NCI-H1694 (cell line): ENCODE data around the gene NTSR2.

Experiments
- DNase-seq: peaks from one replicate; lab custom pipeline; 2025; lab: John Stamatoyannopoulos, UW

NTSR2 gene

DNA sequence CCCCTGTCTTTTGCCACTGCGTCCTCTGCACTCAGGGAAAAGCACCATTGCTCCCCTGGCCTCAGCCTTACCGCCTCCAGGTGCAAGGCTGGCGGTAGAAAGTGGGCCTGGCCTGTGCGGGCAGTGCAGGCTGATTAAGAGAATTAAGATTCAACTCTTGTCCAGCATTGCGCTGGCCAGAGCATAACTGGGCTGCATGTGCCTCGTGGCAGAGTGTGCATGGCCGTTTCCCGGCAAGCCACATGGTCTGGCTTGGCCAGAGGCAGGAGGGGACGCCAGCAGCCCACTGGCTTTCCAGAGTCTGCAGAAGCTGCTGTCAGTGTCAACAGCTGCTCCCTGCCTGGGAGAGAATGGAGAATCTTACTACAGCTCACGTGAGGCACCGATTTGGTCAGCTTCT lies 12.3 kb downstream of the NTSR2 start:
- DNase-seq, result no peak

DNA sequence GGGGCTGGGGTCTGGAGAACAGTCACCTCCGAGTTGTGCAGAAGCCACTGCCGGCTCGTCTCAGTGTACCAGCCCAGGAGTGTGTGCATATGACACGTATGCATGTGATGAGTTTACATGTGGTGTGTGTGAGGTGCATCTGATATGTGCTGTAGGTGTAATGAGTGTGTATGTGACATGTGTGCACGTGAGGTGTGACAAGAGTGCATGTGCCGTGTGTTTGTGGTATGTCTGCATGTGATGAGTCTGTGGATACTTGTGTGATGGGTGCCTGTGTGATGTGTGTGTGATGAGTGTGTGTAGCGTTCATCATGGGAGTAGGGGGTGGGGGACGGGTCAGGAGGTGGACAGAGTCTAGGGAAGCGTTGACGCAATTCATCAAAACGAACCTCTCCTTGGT lies 12.8 kb downstream of the NTSR2 start:
- DNase-seq, result no peak

GRCh38 chr2:11656671-11657101 lies 13.3 kb downstream of the NTSR2 start:
- no peak for DNase-seq

DNA sequence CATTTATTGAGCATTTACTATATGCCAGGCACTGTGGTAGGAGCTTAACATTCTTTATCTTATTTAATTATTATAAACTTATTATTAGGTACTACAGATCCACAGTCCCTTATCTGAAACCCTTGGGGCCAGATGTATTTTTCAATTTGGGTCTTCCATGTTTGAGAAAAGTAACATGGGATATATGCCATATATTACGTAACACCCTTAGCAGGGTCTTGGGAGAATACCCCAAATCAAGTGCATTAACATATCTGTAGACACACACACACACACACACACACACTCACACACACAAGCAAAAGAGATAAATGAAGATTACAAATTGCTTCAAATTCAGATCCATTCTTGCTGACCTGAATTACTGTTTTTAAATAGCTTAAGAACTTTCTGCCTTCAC lies 13.7 kb downstream of the NTSR2 start:
- no peak for DNase-seq

DNA sequence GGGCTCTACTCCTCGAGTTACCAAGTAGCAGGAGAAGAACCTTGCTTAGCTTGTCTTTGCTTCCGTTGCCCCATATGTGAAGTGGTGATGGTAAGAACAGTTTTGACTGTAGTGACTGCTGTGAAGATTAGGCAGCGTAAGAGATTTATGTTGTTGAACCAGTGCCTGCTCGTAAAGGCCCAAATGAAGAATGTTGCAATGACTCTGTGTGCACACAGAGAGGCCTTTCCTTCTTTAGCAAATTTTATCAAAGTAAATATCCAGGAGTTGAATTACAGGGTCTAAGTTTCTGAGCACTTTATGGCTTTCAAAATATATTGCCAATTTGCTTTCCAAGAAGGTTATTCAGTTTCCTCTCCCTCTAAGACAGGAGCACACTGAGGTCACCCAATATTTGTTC lies 14.5 kb downstream of the NTSR2 start:
- DNase-seq, result no peak

DNA sequence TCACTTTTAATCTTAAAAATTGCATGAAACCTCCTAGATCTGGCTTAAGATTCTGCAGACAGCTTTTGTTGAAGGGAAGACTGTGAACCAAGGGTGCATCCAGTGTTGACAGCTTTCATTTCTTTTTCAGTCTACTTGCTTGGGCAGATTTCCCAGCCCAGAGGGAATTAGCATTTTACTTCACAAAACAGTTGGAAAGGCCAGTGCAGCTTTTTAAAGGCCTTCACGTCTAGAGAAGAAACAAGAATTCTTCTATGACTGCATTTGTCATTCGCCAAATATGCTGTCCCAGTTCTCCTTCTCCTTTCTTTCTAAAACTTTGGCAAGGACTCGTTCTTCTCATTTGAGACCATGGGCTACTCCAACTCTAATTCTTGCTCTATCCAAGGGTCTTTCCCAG lies 17.4 kb downstream of the NTSR2 start:
- DNase-seq, result no peak

GRCh38 chr2:11651856-11652548 lies 18.0 kb downstream of the NTSR2 start:
- no peak for DNase-seq

GRCh38 chr2:11649093-11649492 lies 20.9 kb downstream of the NTSR2 start:
- DNase-seq, result no peak

DNA sequence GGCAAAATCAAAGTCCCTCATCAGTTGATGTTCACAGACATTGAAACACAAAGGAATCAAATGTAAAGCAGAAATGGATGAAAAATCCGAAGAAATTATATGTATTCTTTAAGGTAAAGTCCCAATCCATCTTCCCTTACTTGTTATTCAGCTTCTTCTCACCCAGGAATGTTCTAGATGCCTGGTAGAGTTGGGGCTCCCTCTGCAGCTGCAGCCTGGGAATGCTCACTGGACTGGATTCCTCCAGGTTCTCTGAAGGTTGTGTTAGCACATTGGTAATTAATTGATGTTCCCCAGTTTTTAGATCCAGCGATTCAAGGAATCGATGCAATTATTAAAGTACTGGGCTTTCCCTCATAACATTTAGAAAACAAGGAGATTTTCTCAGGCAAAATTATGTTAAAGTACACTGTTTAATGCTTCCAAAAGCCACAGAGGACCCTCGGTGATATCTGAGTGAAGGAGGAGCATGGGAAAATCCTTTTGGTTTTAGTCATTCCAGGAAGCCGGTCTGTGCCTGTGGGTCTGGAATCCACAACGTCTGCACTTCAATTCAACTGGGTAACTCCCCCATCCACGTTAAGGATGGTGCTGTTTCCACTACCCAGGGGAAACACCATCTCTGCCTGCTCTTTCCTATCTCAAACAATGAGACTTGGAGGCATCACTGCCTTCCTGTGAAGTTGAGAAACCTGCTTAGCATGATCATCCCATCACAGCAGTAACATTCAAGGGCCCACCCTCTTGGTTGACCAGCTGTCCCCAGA lies 22.0 kb downstream of the NTSR2 start:
- no peak for DNase-seq

- DNase-seq, result no peak
Observed at GRCh38 chr2:11646530-11646929, 23.5 kb downstream of the NTSR2 start.

DNA sequence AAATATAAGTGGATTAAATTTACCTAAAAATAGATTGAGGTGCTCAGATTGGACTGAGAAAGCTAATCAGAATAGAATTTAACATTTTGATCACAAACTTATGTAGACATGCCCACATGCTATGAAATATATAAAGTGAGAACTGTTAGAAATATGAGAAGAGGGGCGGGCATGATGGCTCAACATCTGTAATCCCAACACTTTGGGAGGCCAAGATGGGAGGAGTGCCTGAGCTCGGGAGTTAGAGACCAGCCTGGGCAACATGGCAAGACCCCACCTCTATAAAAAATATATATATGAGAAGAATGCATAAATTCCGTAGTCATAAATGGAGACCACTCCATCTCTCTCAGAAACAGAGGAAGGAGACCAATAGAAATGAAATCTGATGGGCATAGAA lies 25.7 kb downstream of the NTSR2 start:
- DNase-seq, result no peak

DNA sequence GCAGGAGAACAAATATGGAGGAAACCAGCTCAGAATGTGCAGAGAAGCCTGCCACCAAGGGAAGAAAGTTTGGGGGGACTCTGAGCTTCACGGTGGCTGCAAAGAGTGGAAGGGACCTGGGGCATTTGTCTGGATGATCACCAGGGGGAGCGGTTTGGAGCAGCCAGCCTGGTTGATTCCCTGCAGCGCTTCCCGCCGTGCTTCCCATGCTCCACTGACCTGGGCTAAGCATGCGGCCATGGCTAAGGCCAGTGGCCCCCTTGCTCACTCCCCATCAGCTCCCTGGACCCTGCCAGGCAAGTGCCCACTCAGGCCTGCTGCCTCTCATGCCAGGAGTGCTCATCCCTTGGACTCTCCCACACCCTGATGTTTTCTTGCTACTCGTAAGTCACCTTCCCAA lies 27.0 kb downstream of the NTSR2 start:
- no peak for DNase-seq

DNA sequence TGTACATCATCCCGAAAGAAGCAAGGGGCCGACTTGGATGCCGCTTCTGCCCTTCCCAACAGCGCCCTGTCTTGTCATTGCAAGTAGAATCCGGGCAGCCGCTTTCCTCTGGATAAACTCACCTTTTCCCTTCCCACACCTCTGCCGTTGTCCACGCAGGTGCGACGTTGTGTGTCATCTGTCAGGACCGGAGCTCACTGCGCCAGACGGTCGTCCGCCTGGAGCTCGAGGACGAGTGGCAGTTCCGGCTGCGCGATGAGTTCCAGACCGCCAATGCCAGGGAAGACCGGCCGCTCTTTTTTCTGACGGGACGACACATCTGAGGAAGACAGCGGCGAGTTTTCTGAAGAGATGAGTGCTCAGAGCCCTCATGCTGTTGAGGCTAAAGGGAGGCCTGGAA lies 29.9 kb downstream of the NTSR2 start:
- DNase-seq, result no peak

- no peak for DNase-seq
Observed at GRCh38 chr2:11639503-11639902, 30.5 kb downstream of the NTSR2 start.

DNA sequence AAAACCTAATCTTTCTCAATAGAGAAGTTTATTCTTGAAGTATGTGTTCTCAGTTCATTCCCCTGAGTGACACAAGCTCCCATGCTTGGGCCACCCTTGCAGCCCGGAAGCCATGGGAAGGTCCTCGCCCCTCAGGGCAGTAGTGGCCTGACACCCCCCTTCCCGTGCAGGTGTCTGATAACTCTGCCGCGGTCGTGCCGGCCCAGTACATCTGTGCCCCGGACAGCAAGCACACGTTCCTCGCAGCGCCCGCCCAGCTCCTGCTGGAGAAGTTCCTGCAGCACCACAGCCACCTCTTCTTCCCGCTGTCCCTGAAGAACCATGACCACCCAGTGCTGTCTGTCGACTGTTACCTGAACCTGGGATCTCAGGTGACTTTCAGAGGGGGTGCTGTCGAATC lies 32.4 kb downstream of the NTSR2 start:
- no peak for DNase-seq

GRCh38 chr2:11636593-11637295 lies 33.3 kb downstream of the NTSR2 start:
- no peak for DNase-seq

DNA sequence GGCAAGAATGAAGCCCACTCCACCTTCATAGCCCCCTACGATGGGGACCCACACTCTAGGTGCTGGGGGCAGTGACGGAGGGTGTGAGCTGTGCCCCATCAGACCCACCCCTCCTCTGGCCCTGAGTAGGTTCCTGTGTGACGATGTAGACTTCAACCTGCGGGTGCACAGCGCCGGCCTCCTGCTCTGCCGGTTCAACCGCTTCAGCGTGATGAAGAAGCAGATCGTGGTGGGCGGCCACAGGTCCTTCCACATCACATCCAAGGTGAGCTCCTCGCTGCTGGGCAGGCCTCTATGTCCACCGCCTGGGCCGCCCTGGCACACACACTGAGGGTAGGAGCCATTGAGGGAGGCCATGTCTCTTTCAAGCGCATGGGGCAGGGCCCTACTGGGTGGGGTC lies 34.9 kb downstream of the NTSR2 start:
- DNase-seq, result no peak

DNA sequence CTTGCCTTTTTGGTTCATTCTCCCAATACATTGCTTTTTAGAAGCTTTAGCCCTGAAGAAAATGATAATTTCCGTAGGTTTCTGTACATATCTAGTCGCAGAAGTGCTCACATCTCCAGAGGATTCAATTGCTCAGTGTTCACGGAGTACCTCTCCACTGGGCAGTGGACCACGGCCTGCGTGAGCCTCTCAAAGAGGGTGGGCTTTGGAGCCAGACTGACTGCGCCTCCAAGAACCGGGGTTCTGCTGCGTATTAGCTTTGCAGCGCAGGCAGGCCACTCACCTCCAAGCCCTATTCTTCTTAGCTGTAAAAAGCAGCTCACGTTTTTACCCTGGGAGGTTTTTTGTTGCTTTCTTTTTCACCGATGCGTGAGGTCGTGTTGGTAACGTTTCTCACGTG lies 35.4 kb downstream of the NTSR2 start:
- DNase-seq, result no peak

DNA sequence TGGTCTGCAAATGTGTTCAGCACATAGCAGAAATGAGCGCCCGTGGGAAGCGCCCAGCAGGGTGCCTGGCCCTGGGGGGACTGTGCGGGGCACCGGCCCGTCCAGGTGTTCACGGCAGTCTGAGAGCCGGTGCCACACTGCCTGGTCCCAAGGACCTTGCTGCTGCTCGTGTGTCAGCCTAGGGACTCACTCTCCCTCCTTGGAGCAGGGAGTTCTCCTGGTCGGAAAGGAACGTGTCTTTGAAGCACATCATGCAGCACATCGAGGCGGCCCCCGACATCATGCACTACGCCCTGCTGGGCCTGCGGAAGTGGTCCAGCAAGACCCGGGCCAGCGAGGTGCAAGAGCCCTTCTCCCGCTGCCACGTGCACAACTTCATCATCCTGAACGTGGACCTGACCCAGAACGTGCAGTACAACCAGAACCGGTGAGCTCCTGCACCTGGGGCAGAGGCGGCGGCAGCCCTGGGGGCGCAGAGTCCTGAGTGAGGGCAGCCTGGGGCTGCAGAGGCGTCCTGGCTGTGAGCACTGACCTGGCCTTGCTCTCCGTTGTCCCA lies 36.0 kb downstream of the NTSR2 start:
- no peak for DNase-seq

DNA sequence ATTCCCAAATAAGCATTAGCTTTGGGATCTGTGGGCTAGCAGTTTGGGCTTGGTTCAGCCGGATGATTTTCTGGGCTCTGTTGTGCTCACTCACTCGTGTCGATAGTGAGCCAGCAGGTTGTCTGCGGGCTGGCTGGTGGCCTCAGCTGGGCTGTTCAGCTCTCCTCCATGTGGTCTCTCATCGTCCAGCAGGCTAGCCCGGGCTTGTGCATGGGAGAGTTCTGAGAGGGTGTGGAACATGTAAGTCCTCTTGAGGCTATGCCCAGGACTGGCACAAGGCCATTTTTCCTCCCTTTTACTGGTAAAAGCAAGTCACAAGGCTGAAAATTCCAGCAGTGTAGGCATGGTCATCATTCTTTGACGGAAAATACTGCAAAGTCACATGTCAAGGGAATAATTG lies 38.5 kb downstream of the NTSR2 start:
- no peak for DNase-seq

DNA sequence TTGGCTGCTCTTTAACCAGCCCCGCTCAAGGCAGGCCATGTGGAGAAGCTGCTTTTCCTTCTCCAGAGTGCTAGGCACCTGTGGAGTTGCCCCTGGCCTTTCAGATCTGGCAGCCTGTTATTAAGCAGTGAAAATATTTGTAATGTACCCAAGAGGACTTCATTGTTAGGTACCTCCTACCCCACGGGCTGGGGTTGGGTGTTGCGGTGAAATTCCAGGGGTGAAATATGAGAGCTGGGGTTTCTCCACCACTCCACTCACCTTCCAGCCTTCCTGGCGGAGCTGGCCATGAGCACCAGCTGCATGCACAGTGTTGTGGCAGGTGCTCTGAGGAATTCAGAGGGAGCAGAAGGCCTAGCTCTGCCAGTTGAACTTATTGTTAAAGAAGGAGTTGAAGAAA lies 39.1 kb downstream of the NTSR2 start:
- no peak for DNase-seq

- DNase-seq, result no peak
Observed at GRCh38 chr2:11629851-11630250, 40.1 kb downstream of the NTSR2 start.

- DNase-seq, result no peak
Observed at GRCh38 chr2:11629215-11629614, 40.8 kb downstream of the NTSR2 start.
